Lung (tissue), 16 donors: Measurements from ENCODE around the gene LRRC38. TPM values are rescaled to one million over a fixed set of nuclear protein-coding genes. Genes with fewer than 3 reads are reported as not detected.
A peak's percentile ranks its signal among the peaks of the same experiment; 100 is the strongest.
"Not testable (repeated sequence)": the region's sequence is repeated elsewhere in the genome, so short reads cannot be mapped to it uniquely, and the experiment has no call there.

ENCODE experiments used
- ATAC-seq: fragments of 200-7000 bp; cut with Tn5 transposase; one replicate; pipeline ENCODE4 v1.9.1; 2020; ENCODE audit warnings: moderate number of reproducible peaks; ENCODE audit not compliant: insufficient read depth, low FRiP score
- DNase-seq, 3 donors: peaks; one replicate each; pipeline ENCODE4 v3.0.0-alpha.2; 2013 to 2017
- H3K27ac ChIP-seq, 2 donors: one replicate each; pipeline ENCODE4 v1.5.1; 2013; ENCODE audit warnings: mild to moderate bottlenecking in 2 of 2, moderate library complexity in 2 of 2, control low read depth in 1 of 2, inconsistent platforms in 1 of 2, low read depth in 1 of 2, low read length in 1 of 2
- H3K27me3 ChIP-seq, 3 donors: one replicate each; pipeline ENCODE4 v1.5.1; 2013; ENCODE audit warnings: low read length in 2 of 3; ENCODE audit not compliant: control insufficient read depth in 3 of 3, insufficient read depth in 3 of 3
- H3K36me3 ChIP-seq, 4 donors: one replicate each; pipeline ENCODE4 v1.5.1; 2013; ENCODE audit warnings: low read length in 4 of 4, mild to moderate bottlenecking in 1 of 4, moderate library complexity in 1 of 4; ENCODE audit not compliant: control insufficient read depth in 4 of 4, insufficient read depth in 4 of 4
- H3K4me1 ChIP-seq, 5 donors: one replicate each; pipeline ENCODE4 v1.5.1; 2013; ENCODE audit warnings: low read length in 5 of 5, mild to moderate bottlenecking in 2 of 5, moderate library complexity in 1 of 5; ENCODE audit not compliant: control insufficient read depth in 5 of 5, insufficient read depth in 5 of 5
- H3K4me3 ChIP-seq: one replicate; pipeline ENCODE4 v1.5.1; 2013; ENCODE audit warnings: mild to moderate bottlenecking, control low read depth, moderate library complexity
- H3K9ac ChIP-seq, 2 donors: one replicate each; pipeline ENCODE4 v1.5.1; 2013; ENCODE audit warnings: low read length in 2 of 2, control low read depth in 1 of 2; ENCODE audit not compliant: insufficient read depth in 1 of 2
- H3K9me3 ChIP-seq, 4 donors: one replicate each; pipeline ENCODE4 v1.5.1; 2013; ENCODE audit warnings: low read length in 3 of 4, mild to moderate bottlenecking in 1 of 4, moderate library complexity in 1 of 4; ENCODE audit not compliant: control insufficient read depth in 4 of 4, insufficient read depth in 3 of 4
- CTCF ChIP-seq: IDR thresholded peaks from 2 replicates; pipeline ENCODE4 v1.5.1; 2012; ENCODE audit warnings: mild to moderate bottlenecking; ENCODE audit errors: control extremely low read depth, extremely low read depth
- WGBS, 2 donors: extraction: QIAGEN DNeasy Blood & Tissue Kit; methylation state at CpG; one replicate each; pipeline ENCODE4 v1.1.7; 2013; 5-methylcytosine and 5-hydroxymethylcytosine counted together
- long read RNA-seq, 5 donors: transcript quantifications; one replicate each; lab custom pipeline, GENCODE V29; 2026
- polyA plus RNA-seq, 2 donors: library from polyadenylated mRNA; stranded (reverse); fragments of 200-250 nt; gene quantifications; one replicate each; pipeline ENCODE4 v1.2.1, GENCODE V29; 2013
- total RNA-seq, 2 donors: library from RNA; depleted of rRNA in 1 of 2; stranded (reverse); fragments of >200 nt in 1 of 2; gene quantifications; one replicate each; pipeline ENCODE4 v1.2.1, GENCODE V29; 2014 to 2021
- donor health status: control.
- donor health status: control.
- donor health status: Bipolar disorder and iron deficiency.
- donor health status: healthy.
- donor health status: DM: yes; HTN: yes; CAD: no.

The LRRC38 gene
- not detected for total RNA-seq
- under 1 TPM in 1 of 2 donors, not detected in 1; 0.07 TPM for polyA plus RNA-seq
- long read RNA-seq, donor 1, result 0 reads
- long read RNA-seq, donor 2, result 0 reads
- long read RNA-seq, donor 3, result 0 reads
- long read RNA-seq, donor 4, result 0 reads
- long read RNA-seq, donor 5, result 0 reads

GRCh38 chr1:13513895-13514546 lies at the start of gene LRRC38:
Gene LRRC38, minus strand, starts transcription at chr1:13514003. Its CDS starts 410 bp downstream, at chr1:13513593.
- Histone ChIP-seq H3K36me3 (no peaks in the 10 kb centered on the region), H3K27me3 (peaks cover 11 to 88% (median 76%) of the 10 kb centered on the region in 3 donors), H3K9me3 (peaks cover 0 to 9% (median 0%) of the 10 kb centered on the region in 4 donors), H3K4me1 (peaks cover 0 to 3% (median 0%) of the 10 kb centered on the region in 5 donors), H3K9ac (no peak within 1 kb of the TSS), H3K27ac (no peak within 1 kb of the TSS), H3K4me3 (no peak within 1 kb of the TSS)
- ATAC-seq (no peak), DNase-seq (peak in 1 of 3 donors; percentile 13)
- no peak for TF ChIP-seq CTCF
- WGBS, 2 donors, result 5 to 8% methylated on average over 34 of the region's 34 CpGs

GRCh38 chr1:13562981-13563380 lies 49.2 kb upstream of the LRRC38 start:
- WGBS, 2 donors, result 94 to 98% methylated on average over 11 of the region's 11 CpGs
- not testable (repeated sequence) for H3K36me3 ChIP-seq, ATAC-seq

GRCh38 chr1:13560541-13560940 lies 46.7 kb upstream of the LRRC38 start:
- no peaks in the 10 kb centered on the region for H3K36me3 ChIP-seq
- H3K27me3 ChIP-seq, result no peaks in the 10 kb centered on the region
- no peak for TF ChIP-seq CTCF
- ATAC-seq (no peak), DNase-seq (no peak)
- WGBS, 2 donors, result 86 to 89% methylated on average over 6 of the region's 6 CpGs
- H3K4me3 ChIP-seq, result no peak overlapping the region
- H3K9ac ChIP-seq, result no peak overlapping the region
- no peak overlapping the region for H3K27ac ChIP-seq
- H3K4me1 ChIP-seq, result peaks cover 0 to 2% (median 0%) of the 10 kb centered on the region in 5 donors
- H3K9me3 ChIP-seq, result no peaks in the 10 kb centered on the region

More at GRCh38 chr1:13562981-13563380, 49.2 kb upstream of the LRRC38 start:
- H3K4me1 ChIP-seq, DNase-seq, H3K4me3 ChIP-seq, H3K27ac ChIP-seq, H3K9me3 ChIP-seq, H3K9ac ChIP-seq, H3K27me3 ChIP-seq: not testable (repeated sequence)

GRCh38 chr1:13556224-13556764 lies 42.5 kb upstream of the LRRC38 start:
- Histone ChIP-seq H3K4me3 (no peak overlapping the region), H3K9ac (no peak overlapping the region), H3K4me1 (no peaks in the 10 kb centered on the region), H3K27me3 (no peaks in the 10 kb centered on the region), H3K36me3 (no peaks in the 10 kb centered on the region), H3K9me3 (no peaks in the 10 kb centered on the region), H3K27ac (no peak overlapping the region)
- 71 to 72% methylated on average over 6 of the region's 6 CpGs for WGBS, 2 donors
- TF ChIP-seq CTCF, result no peak
- DNase-seq, result no peak
- ATAC-seq, result no peak
